Stomach (tissue), 4 donors: ENCODE data around the gene CYTIP.

Experiments
- EP300 ChIP-seq: sonication (generic); formaldehyde crosslinking; IDR thresholded peaks from one replicate; pipeline ENCODE4 v1.6.1; 2017; ENCODE audit warnings: antibody characterized with exemption
- POLR2A ChIP-seq, 4 donors: fragments of 450-650 bp; IDR thresholded peaks; one replicate each; pipeline ENCODE4 v1.6.1; 2016; ENCODE audit warnings: antibody characterized with exemption in 4 of 4, control low read depth in 2 of 4, mild to moderate bottlenecking in 1 of 4, moderate library complexity in 1 of 4
- POLR2AphosphoS5 ChIP-seq, 3 donors: sonication (generic); formaldehyde crosslinking; IDR thresholded peaks; one replicate each; pipeline ENCODE4 v1.6.1; 2016; ENCODE audit warnings: antibody characterized with exemption in 3 of 3
- TF ChIP-seq, protein P1 (sequence below), 7 experiments: fragments of 450-650 bp in 4 of 7; fragments of 200-600 bp in 3 of 7; sonication (generic) in 3 of 7; IDR thresholded peaks; one replicate each; pipeline ENCODE4 v1.5.1; 2016 to 2019; ENCODE audit warnings: antibody characterized with exemption in 7 of 7, control low read depth in 2 of 7, mild to moderate bottlenecking in 1 of 7

DNA sequence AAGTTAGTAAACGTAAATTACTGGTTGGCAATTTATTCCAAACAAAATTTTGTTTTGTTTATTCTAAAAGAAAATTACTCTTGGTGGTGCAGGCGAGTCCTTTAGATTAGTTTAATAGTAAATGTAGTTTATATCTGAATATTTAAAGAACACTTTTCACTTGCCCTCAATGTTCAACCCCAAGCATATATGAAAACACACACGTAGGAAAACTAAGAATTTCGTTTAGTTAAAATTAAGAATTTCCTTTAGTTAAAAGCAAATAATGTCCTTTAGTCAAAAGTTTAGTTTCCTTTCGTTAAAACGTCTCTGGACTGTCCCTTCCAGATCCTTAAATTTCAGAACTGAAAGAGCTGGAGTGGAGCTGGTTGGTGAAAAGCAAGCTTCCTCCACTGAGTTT lies 19.1 kb upstream of the CYTIP start:
- TF ChIP-seq, protein P1, sequence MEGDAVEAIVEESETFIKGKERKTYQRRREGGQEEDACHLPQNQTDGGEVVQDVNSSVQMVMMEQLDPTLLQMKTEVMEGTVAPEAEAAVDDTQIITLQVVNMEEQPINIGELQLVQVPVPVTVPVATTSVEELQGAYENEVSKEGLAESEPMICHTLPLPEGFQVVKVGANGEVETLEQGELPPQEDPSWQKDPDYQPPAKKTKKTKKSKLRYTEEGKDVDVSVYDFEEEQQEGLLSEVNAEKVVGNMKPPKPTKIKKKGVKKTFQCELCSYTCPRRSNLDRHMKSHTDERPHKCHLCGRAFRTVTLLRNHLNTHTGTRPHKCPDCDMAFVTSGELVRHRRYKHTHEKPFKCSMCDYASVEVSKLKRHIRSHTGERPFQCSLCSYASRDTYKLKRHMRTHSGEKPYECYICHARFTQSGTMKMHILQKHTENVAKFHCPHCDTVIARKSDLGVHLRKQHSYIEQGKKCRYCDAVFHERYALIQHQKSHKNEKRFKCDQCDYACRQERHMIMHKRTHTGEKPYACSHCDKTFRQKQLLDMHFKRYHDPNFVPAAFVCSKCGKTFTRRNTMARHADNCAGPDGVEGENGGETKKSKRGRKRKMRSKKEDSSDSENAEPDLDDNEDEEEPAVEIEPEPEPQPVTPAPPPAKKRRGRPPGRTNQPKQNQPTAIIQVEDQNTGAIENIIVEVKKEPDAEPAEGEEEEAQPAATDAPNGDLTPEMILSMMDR (IDR thresholded peaks at IDR 0.05) = no peak
- TF ChIP-seq POLR2A (IDR thresholded peaks at IDR 0.05) (no peak), POLR2AphosphoS5 (IDR thresholded peaks at IDR 0.05) (no peak), EP300 (no peak)
